ENCODE results near the gene LIMK2.

LIMK2 gene

GRCh38 chr22:31287818-31288495 lies 75.9 kb downstream of the LIMK2 start:
- Histone ChIP-seq H3K9me2 (replicated peaks; ENCODE audit: insufficient read depth, low read length) (no peaks in the 10 kb centered on the region), H4K20me1 (ENCODE audit: insufficient read depth, low read length) (no peaks in the 10 kb centered on the region), H3K4me3 (ENCODE audit: low read length) (no peak overlapping the region), H3F3A (ENCODE audit: insufficient read depth, low read length) (peaks cover 53% of the 10 kb centered on the region), H3K79me2 (ENCODE audit: low read length) (peaks cover 25% of the 10 kb centered on the region), H3K27ac (ENCODE audit: low read length) (no peak overlapping the region), H3K9me3 (replicated peaks; ENCODE audit: insufficient read depth, low read length) (no peaks in the 10 kb centered on the region), H3K27me3 (replicated peaks; ENCODE audit: insufficient read depth, low read length) (no peaks in the 10 kb centered on the region), H3K4me1 (ENCODE audit: low read length) (peaks cover 50% of the 10 kb centered on the region), H2AFZ (ENCODE audit: low read length) (no peak overlapping the region), H3K4me2 (ENCODE audit: low read depth, low read length) (no peak overlapping the region), H3K9ac (ENCODE audit: low read length) (no peak overlapping the region), H3K36me3 (replicated peaks; ENCODE audit: insufficient read depth, low read length) (no peaks in the 10 kb centered on the region)
- DNase-seq: no peak
- no peak for TF ChIP-seq EZH2 (optimal IDR thresholded peaks at IDR 0.05; ENCODE audit: low read depth, low read length)
- no peak for TF ChIP-seq EZH2phosphoT487 (IDR thresholded peaks at IDR 0.05; ENCODE audit: low read length)
- TF ChIP-seq CTCF (IDR thresholded peaks at IDR 0.05; ENCODE audit: low read length): no peak

GRCh38 chr22:31288496-31289240 lies 76.6 kb downstream of the LIMK2 start:
- no peaks in the 10 kb centered on the region for H3K36me3 ChIP-seq (replicated peaks; ENCODE audit: insufficient read depth, low read length)
- H4K20me1 ChIP-seq (ENCODE audit: insufficient read depth, low read length): no peaks in the 10 kb centered on the region
- H3K27ac ChIP-seq (ENCODE audit: low read length): no peak overlapping the region; the same call in 1 of the 2 replicates
- H3K27me3 ChIP-seq (replicated peaks; ENCODE audit: insufficient read depth, low read length): no peaks in the 10 kb centered on the region
- no peak overlapping the region for H3K9ac ChIP-seq (ENCODE audit: low read length)
- no peak overlapping the region for H3K4me3 ChIP-seq (ENCODE audit: low read length)
- TF ChIP-seq CTCF (IDR thresholded peaks at IDR 0.05; ENCODE audit: low read length): no peak
- no peak for TF ChIP-seq EZH2phosphoT487 (IDR thresholded peaks at IDR 0.05; ENCODE audit: low read length)
- TF ChIP-seq EZH2 (optimal IDR thresholded peaks at IDR 0.05; ENCODE audit: low read depth, low read length): no peak
- H3K79me2 ChIP-seq (ENCODE audit: low read length): peaks cover 25% of the 10 kb centered on the region
- DNase-seq: no peak
- peaks cover 57% of the 10 kb centered on the region for H3K4me1 ChIP-seq (ENCODE audit: low read length)
- H3K9me2 ChIP-seq (replicated peaks; ENCODE audit: insufficient read depth, low read length): no peaks in the 10 kb centered on the region
- H3K4me2 ChIP-seq (ENCODE audit: low read depth, low read length): no peak overlapping the region
- H2AFZ ChIP-seq (ENCODE audit: low read length): no peak overlapping the region
- peaks cover 58% of the 10 kb centered on the region for H3F3A ChIP-seq (ENCODE audit: insufficient read depth, low read length)
- H3K9me3 ChIP-seq (replicated peaks; ENCODE audit: insufficient read depth, low read length): no peaks in the 10 kb centered on the region

- Histone ChIP-seq H3K4me3 (ENCODE audit: low read length) (peak overlapping the region; percentile 71; the same call in 1 of the 2 replicates), H3K27me3 (replicated peaks; ENCODE audit: insufficient read depth, low read length) (no peaks in the 10 kb centered on the region), H2AFZ (ENCODE audit: low read length) (no peak overlapping the region), H3K27ac (ENCODE audit: low read length) (peak overlapping the region; percentile 83; the same call in 1 of the 2 replicates), H3F3A (ENCODE audit: insufficient read depth, low read length) (peaks cover 58% of the 10 kb centered on the region), H4K20me1 (ENCODE audit: insufficient read depth, low read length) (no peaks in the 10 kb centered on the region), H3K9me2 (replicated peaks; ENCODE audit: insufficient read depth, low read length) (no peaks in the 10 kb centered on the region), H3K79me2 (ENCODE audit: low read length) (peaks cover 25% of the 10 kb centered on the region), H3K4me1 (ENCODE audit: low read length) (peaks cover 61% of the 10 kb centered on the region), H3K9me3 (replicated peaks; ENCODE audit: insufficient read depth, low read length) (no peaks in the 10 kb centered on the region), H3K4me2 (ENCODE audit: low read depth, low read length) (peak overlapping the region; percentile 98; the same call in 1 of the 2 replicates), H3K9ac (ENCODE audit: low read length) (peak overlapping the region; percentile 92), H3K36me3 (replicated peaks; ENCODE audit: insufficient read depth, low read length) (no peaks in the 10 kb centered on the region)
- no peak for DNase-seq
- TF ChIP-seq CTCF (IDR thresholded peaks at IDR 0.05; ENCODE audit: low read length) (no peak), EZH2phosphoT487 (IDR thresholded peaks at IDR 0.05; ENCODE audit: low read length) (no peak), EZH2 (optimal IDR thresholded peaks at IDR 0.05; ENCODE audit: low read depth, low read length) (no peak)
Observed at GRCh38 chr22:31289344-31289743, 77.2 kb downstream of the LIMK2 start.
